AG10803 (cell line): ENCODE measurements around the gene BEND7.
"Not testable (repeated sequence)": the region's sequence is repeated elsewhere in the genome, so short reads cannot be mapped to it uniquely, and the experiment has no call there.

Experiments
- DNase-seq: peaks from one replicate; pipeline ENCODE4 v3.0.0; 2010; ENCODE audit warnings: low read depth
- H3K4me3 ChIP-seq: 2 replicates; pipeline ENCODE4 v1.5.1; 2011; ENCODE audit warnings: mild to moderate bottlenecking, low read length, control low read depth
- TF ChIP-seq, protein P1 (sequence below): conservative IDR thresholded peaks from 2 replicates; pipeline ENCODE4 v1.5.1; 2011; ENCODE audit warnings: mild to moderate bottlenecking, low read length, control low read depth, inconsistent platforms

BEND7 gene

DNA sequence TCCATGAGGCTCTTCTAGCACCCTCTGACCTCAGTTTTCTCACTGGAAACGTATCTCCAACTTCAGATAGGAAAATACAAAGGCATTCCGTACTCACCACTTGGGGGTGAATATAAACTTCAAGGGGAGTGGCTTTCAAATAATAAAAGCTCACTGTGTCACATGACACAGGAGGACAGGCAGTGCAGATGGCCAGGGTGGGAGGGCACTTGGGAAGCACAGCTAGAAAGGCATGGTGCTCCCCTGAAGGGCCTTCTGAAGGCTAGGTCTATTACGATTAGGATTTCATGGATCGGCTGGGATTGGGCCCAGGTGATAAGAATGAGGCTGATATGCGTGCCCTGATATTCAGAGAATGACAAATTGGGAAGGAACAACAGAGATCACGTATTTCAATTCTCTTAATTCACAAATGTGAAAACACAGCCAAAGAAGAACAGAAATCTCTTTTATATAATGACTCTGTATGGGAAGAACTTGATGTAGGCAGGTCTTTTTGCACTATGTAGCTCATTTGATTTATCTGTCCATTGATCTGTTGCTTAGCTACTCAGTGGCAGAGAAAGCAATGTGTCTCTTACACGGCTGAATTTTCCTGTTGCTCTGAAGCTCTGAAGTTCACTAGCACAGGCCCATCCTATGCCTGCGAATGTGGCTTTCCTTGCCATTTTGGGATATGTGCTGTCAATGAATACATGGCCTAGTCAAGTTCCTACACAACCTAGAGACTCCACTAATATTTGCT is 83.0 kb downstream of the BEND7 start:
- DNase-seq, result no peak
- TF ChIP-seq, protein P1, sequence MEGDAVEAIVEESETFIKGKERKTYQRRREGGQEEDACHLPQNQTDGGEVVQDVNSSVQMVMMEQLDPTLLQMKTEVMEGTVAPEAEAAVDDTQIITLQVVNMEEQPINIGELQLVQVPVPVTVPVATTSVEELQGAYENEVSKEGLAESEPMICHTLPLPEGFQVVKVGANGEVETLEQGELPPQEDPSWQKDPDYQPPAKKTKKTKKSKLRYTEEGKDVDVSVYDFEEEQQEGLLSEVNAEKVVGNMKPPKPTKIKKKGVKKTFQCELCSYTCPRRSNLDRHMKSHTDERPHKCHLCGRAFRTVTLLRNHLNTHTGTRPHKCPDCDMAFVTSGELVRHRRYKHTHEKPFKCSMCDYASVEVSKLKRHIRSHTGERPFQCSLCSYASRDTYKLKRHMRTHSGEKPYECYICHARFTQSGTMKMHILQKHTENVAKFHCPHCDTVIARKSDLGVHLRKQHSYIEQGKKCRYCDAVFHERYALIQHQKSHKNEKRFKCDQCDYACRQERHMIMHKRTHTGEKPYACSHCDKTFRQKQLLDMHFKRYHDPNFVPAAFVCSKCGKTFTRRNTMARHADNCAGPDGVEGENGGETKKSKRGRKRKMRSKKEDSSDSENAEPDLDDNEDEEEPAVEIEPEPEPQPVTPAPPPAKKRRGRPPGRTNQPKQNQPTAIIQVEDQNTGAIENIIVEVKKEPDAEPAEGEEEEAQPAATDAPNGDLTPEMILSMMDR, result no peak
- H3K4me3 ChIP-seq, result no peak overlapping the region

DNA sequence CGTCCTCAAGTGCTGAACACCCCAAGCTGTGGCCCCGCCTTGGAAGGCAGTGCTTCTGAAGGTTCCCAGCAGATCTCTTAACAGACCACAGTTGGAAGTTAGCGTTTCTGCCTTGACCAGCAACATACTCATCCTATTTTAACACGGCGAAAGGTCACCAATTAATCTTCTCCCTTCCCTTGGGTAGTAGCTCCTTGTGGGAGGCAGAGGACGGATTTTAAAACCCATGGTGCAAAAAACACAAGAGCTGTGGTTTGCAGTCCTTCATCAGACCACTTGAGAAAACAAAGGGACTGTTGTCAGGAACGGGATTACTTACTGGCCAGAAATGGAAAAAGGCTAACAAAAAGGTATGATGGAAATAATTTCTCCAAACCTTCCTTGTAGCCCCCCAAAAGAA is 87.3 kb downstream of the BEND7 start:
- TF ChIP-seq, protein P1, result no peak
- no peak overlapping the region for H3K4me3 ChIP-seq
- no peak for DNase-seq

DNA sequence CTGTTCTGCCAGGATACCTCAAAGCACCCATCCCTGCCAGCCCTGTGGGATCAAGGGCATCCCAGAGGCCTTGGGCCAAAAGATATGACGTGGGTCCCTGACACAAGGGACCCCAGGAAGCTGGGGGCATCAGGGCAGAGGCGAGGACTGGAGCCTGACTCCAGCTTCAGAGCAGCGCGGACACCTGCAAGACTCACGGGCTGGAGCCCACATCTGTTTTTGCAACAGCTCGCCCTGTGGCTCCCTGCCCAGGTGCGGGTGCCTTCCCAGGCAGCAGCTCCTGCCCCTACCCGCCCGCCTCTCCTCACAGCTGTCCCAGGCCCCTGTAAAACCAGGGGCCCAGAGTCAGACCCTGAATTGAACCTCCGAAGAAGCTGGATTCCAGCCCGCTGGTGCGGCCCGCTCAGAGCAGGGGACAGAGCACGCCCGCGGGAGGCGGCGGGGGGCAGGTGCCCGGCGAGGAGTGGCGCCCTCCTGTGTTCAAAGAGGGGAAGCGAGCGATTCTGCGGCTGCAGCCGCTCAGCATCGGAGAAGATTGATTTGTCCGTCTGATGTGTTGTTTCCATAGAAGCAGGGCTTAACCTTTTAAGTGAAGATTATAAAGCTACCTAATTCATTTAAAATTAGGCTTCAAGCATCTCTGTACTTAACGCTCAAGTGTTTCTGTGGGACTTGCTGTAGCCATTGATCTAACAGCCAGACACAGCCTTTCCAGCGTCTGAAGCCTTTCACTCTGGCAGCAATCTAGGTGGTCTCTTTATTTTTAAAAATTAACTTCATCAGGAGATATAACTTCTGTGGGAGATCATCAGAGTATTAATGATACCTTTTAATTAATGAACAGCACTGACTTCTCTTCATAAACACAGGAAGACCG is 88.4 kb downstream of the BEND7 start:
- peak overlapping the region; percentile 38 for H3K4me3 ChIP-seq
- TF ChIP-seq, protein P1, result peak; percentile 73
- DNase-seq, result peak; percentile 15

DNA sequence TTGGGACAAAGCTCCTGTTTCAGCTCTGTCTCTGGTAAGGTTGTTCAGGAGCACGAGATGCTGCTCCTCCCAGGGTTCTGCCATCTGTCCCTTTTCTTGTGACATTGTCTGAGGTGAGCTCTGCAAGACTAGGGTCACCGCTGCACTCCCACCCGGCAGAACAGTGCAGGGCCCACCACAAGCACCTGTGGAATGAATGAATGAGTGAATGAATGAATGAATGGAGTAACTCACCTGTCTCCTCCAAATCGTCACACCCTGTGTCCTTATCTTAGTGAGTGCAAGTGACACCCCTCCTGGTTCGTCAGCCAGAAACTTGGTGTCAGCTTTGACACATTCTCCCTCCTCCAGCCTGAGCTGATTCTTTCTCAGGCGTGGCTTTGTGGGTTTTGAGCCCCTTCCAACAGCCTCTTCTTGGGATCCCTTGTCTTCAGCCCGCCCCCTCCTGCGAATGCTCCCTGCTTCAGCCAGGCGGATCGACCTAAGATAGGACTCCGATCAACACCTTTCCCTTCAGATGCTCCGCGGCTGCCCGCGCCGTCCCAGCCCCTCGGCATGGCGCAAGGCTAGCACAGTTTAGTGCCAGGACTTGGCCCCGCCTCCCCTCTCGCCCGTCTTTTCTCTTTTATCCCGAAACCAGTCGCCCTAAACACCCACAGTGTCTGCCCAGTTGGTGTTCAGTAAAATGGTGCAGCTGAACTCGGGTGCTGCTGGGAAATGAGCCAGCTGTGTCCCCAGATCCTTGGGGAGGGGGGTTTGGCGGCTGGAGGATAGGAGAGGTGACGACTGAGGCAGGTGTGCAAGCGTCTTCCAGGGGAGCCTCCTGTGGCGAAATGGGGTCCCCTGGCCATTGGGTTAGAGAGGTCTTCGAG is 89.3 kb downstream of the BEND7 start:
- DNase-seq, result peak; percentile 5
- H3K4me3 ChIP-seq, result peak overlapping the region; percentile 38
- TF ChIP-seq, protein P1, result no peak

DNA sequence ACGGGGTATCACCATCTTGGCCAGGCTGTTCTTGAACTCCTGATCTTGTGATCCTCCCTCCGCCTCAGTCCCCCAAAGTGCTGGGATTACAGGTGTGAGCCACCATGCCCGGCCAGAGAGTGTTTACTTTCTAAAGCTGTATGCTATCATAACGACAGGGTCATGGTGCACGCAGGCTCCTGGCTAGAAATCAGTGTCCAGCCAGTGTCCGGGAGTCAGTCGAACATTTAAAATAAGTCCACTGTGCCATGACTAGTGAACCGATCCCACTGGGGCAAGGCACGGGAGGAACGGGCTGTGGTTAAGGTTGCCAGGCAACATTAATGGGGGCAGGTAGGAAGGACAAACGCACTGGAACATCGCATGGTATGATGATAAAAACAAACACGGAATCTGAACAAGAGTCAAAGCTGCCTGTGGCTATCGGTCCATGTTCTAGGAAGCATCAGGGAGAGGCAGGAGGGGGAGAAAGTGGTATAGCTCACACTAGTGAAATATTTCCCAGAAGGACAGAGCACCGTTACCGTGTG is 91.7 kb downstream of the BEND7 start:
- no peak overlapping the region for H3K4me3 ChIP-seq
- no peak for DNase-seq
- TF ChIP-seq, protein P1, result no peak

DNA sequence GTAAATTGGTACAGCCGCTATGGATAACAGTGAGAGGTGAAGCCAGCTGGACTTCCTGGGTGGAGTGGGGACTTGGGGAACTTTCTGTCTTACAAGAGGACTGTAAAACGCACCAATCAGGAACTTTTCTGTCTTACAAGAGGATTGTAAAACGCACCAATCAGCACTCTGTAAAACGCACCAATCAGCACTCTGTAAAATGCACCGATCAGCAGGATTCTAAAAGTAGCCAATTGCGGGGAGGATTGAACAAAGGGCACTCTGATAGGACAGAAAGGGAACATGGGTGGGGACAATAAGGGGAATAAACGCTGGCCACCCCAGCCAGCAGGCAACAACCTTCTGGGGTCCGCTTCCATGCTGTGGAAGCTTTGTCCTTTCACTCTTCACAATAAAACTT is 100.9 kb downstream of the BEND7 start:
- not testable (repeated sequence) for DNase-seq, H3K4me3 ChIP-seq

DNA sequence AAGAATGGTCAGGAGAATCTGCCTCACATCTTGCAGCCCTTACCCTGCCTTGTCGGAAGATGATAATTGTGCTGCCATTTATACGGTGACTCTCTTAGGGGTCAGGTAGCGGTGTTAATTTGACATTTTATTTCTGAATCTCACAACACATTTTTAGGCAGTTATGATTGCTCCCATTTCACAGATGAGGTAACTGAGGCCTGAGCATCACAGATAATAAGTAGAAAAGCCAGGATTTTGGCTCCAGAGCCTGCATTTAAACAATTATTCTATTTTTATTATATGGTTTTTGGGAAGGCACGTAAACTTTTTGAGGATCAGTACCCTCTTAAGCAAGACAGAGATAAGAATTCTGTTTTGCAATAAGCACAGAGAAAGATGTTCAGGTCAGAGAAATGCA is 103.4 kb downstream of the BEND7 start:
- H3K4me3 ChIP-seq, result no peak overlapping the region
- DNase-seq, result no peak
- TF ChIP-seq, protein P1, result no peak
